Pons (tissue), 1 donor: ENCODE results near the gene ELMO1.

Source experiments
- DNase-seq: peaks from one replicate; pipeline ENCODE4 v3.0.0-alpha.2; 2016; ENCODE audit warnings: low spot score

The ELMO1 gene

GRCh38 chr7:36911788-36912187, 536.9 kb downstream of the ELMO1 start:
- DNase-seq = no peak

GRCh38 chr7:36910859-36911258, 537.8 kb downstream of the ELMO1 start:
- no peak for DNase-seq

- no peak for DNase-seq
Observed at GRCh38 chr7:36910401-36910800, 538.3 kb downstream of the ELMO1 start.

GRCh38 chr7:36906956-36907635, 541.6 kb downstream of the ELMO1 start:
- DNase-seq = no peak

- DNase-seq = no peak
Observed at GRCh38 chr7:36906448-36906847, 542.2 kb downstream of the ELMO1 start.

GRCh38 chr7:36905841-36906240, 542.8 kb downstream of the ELMO1 start:
- no peak for DNase-seq

GRCh38 chr7:36904802-36905201, 543.9 kb downstream of the ELMO1 start:
- DNase-seq = no peak

GRCh38 chr7:36904101-36904500, 544.6 kb downstream of the ELMO1 start:
- DNase-seq = no peak

GRCh38 chr7:36900988-36901710, 547.5 kb downstream of the ELMO1 start:
- no peak for DNase-seq

GRCh38 chr7:36898186-36898585, 550.5 kb downstream of the ELMO1 start:
- no peak for DNase-seq

- DNase-seq = no peak
Observed at GRCh38 chr7:36896956-36897590, 551.6 kb downstream of the ELMO1 start.

GRCh38 chr7:36896418-36896817, 552.2 kb downstream of the ELMO1 start:
- DNase-seq = no peak

GRCh38 chr7:36895192-36895591, 553.5 kb downstream of the ELMO1 start:
- no peak for DNase-seq

- no peak for DNase-seq
Observed at GRCh38 chr7:36894190-36894589, 554.5 kb downstream of the ELMO1 start.

- DNase-seq = no peak
Observed at GRCh38 chr7:36889182-36889581, 559.5 kb downstream of the ELMO1 start.

GRCh38 chr7:36887969-36888368, 560.7 kb downstream of the ELMO1 start:
- DNase-seq = no peak

- DNase-seq = no peak
Observed at GRCh38 chr7:36887233-36887632, 561.4 kb downstream of the ELMO1 start.

GRCh38 chr7:36884910-36885309, 563.8 kb downstream of the ELMO1 start:
- DNase-seq = no peak

GRCh38 chr7:36884351-36884750, 564.3 kb downstream of the ELMO1 start:
- DNase-seq = no peak

GRCh38 chr7:36881233-36881874, 567.3 kb downstream of the ELMO1 start:
- DNase-seq = no peak

GRCh38 chr7:36880108-36880507, 568.6 kb downstream of the ELMO1 start:
- no peak for DNase-seq

GRCh38 chr7:36879021-36879420, 569.6 kb downstream of the ELMO1 start:
- DNase-seq = no peak

GRCh38 chr7:36878288-36878687, 570.4 kb downstream of the ELMO1 start:
- no peak for DNase-seq
